Suppressor macrophage treated with lipopolysaccharide for 1 hour (primary cell): Measurements from ENCODE around the gene FRMPD1.

ENCODE experiments used
- DNase-seq, 3 donors: peaks; one replicate each; pipeline ENCODE4 v3.0.0-alpha.2; 2020 to 2022

The FRMPD1 gene

DNA sequence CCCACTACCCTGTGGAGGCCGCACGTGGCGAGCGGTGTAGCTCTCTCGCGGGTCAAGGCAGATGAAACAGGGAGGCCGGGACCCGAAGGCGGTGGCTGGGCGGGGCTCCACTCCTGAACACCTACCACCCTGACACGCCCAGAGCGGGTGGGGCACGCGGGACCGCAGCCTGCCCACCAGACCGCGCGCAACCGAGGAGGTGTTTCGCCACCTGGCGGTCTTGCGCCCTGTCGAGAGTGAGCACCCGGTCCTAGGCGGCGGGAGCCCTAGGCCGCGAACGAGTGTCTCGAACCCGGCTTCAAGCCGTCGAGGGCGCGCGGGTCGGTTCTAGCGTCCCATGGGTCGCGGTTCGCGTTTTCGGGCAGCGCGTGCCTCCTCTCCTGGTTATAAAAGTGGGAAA is 136.3 kb downstream of the FRMPD1 start:
- DNase-seq, result no peak

DNA sequence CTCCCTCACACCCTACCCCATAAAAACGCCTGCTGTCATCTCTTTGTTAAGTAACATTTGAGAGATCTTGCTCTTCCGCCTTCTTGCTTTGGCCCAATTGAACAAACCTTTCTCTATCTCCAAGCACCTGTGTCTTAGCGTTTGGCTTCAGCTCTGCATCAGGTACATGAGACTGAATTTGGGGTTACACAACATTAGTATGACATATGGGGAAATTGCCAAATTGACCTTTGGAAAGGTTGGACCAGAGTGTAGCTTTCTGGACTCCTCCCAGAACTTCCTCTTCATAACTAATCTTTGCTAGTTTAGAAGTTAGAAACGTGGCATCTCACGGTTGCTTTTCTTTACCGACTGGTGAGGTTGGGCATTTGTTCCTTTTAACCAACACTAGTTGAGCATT is 137.6 kb downstream of the FRMPD1 start:
- DNase-seq, result peak in 2 of 3 donors; percentile 27 to 39

GRCh38 chr9:37790096-37790495 is 139.3 kb downstream of the FRMPD1 start:
- DNase-seq, result no peak

GRCh38 chr9:37792122-37792521 is 141.4 kb downstream of the FRMPD1 start:
- DNase-seq, result no peak

- no peak for DNase-seq
These were observed 145.5 kb downstream of the FRMPD1 start for GRCh38 chr9:37796232-37796631.
